HG02759 (cell line): ENCODE measurements around the gene DCAF7.

Source experiments
- ATAC-seq: cut with Tn5 transposase; IDR thresholded peaks from one replicate; pipeline ENCODE4 v1.9.1; 2021; ENCODE audit warnings: mild to moderate bottlenecking, moderate library complexity; ENCODE audit not compliant: unreplicated experiment

DCAF7 gene

GRCh38 chr17:63524051-63524450 is 26.2 kb upstream of the DCAF7 start:
- ATAC-seq = no peak

GRCh38 chr17:63525190-63525946 is 24.9 kb upstream of the DCAF7 start:
- no peak for ATAC-seq

- no peak for ATAC-seq
These were observed 23.4 kb upstream of the DCAF7 start for GRCh38 chr17:63526861-63527260.

GRCh38 chr17:63528183-63528582 is 22.1 kb upstream of the DCAF7 start:
- no peak for ATAC-seq

GRCh38 chr17:63529711-63530556 is 20.3 kb upstream of the DCAF7 start:
- no peak for ATAC-seq

- no peak for ATAC-seq
These were observed 19.7 kb upstream of the DCAF7 start for GRCh38 chr17:63530557-63531021.

- ATAC-seq = no peak
These were observed 19.0 kb upstream of the DCAF7 start for GRCh38 chr17:63531022-63531965.

GRCh38 chr17:63533433-63534077 is 16.7 kb upstream of the DCAF7 start:
- no peak for ATAC-seq

GRCh38 chr17:63534078-63534570 is 16.2 kb upstream of the DCAF7 start:
- no peak for ATAC-seq

- ATAC-seq = no peak
These were observed 15.3 kb upstream of the DCAF7 start for GRCh38 chr17:63534816-63535455.

GRCh38 chr17:63535640-63536039 is 14.6 kb upstream of the DCAF7 start:
- ATAC-seq = no peak

- no peak for ATAC-seq
These were observed 13.3 kb upstream of the DCAF7 start for GRCh38 chr17:63537001-63537400.

GRCh38 chr17:63537991-63538692 is 12.1 kb upstream of the DCAF7 start:
- no peak for ATAC-seq

- no peak for ATAC-seq
These were observed 11.3 kb upstream of the DCAF7 start for GRCh38 chr17:63538693-63539595.

GRCh38 chr17:63540590-63540989 is 9.7 kb upstream of the DCAF7 start:
- no peak for ATAC-seq

- no peak for ATAC-seq
These were observed 8.1 kb upstream of the DCAF7 start for GRCh38 chr17:63542218-63542545.

GRCh38 chr17:63542942-63543821 is 7.1 kb upstream of the DCAF7 start:
- no peak for ATAC-seq
